Measurements from ENCODE around the gene AFG1L. TPM values are rescaled to one million over a fixed set of nuclear protein-coding genes. Genes with fewer than 3 reads are reported as not detected.

Gene AFG1L
- total and polyA plus RNA-seq, 2 experiments from 2014 or later, result 4.1 to 8.7 TPM

DNA sequence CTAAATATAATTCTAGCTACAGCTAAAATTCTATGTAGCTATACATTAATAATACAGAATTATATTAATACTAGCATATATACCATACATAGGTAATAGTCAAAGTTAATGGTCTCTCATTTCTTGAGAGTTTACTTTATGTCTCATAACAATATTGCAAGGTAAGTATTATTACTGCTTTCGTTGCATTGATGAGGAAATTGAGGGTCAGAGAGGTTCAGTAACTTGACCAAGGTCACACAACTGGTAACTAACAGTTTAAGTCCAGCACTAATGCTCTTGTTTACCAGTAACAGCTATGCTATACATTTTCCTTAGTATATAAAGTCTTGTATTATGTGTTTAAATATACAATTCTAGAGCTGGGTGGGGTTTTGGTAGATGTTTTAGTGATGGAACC, 67.6 kb downstream of the AFG1L start (continued):
- TF ChIP-seq JUNB (IDR thresholded peaks at IDR 0.05; ENCODE audit: unreplicated experiment) (no peak), NANOG (IDR thresholded peaks at IDR 0.05; ENCODE audit: borderline replicate concordance) (no peak), ZNF114 (CRISPR knock-in tag; IDR thresholded peaks at IDR 0.05) (no peak), STAT1 (IDR thresholded peaks at IDR 0.05; ENCODE audit: unreplicated experiment) (no peak)
- TF ChIP-seq, protein P1, sequence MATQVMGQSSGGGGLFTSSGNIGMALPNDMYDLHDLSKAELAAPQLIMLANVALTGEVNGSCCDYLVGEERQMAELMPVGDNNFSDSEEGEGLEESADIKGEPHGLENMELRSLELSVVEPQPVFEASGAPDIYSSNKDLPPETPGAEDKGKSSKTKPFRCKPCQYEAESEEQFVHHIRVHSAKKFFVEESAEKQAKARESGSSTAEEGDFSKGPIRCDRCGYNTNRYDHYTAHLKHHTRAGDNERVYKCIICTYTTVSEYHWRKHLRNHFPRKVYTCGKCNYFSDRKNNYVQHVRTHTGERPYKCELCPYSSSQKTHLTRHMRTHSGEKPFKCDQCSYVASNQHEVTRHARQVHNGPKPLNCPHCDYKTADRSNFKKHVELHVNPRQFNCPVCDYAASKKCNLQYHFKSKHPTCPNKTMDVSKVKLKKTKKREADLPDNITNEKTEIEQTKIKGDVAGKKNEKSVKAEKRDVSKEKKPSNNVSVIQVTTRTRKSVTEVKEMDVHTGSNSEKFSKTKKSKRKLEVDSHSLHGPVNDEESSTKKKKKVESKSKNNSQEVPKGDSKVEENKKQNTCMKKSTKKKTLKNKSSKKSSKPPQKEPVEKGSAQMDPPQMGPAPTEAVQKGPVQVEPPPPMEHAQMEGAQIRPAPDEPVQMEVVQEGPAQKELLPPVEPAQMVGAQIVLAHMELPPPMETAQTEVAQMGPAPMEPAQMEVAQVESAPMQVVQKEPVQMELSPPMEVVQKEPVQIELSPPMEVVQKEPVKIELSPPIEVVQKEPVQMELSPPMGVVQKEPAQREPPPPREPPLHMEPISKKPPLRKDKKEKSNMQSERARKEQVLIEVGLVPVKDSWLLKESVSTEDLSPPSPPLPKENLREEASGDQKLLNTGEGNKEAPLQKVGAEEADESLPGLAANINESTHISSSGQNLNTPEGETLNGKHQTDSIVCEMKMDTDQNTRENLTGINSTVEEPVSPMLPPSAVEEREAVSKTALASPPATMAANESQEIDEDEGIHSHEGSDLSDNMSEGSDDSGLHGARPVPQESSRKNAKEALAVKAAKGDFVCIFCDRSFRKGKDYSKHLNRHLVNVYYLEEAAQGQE (IDR thresholded peaks at IDR 0.05; ENCODE audit: unreplicated experiment), result no peak

DNA sequence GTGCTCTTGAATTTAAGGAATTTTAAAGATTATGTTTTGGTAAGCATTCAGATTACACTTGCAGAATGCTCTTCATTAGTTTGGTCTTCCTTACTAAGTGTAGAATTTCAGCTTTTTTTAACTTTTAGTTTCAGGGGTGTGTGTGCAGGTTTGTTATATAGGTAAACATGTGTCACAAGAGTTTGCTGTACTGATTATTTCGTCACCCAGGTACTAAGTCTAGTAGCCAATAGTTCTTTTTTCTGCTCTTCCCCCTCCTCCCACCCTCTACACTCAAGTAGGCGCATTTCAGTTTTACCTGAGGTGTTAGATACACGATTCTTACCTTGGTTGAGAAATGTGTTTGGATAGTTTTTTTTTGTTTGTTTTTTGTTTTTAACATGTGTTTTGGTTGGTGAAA, 68.3 kb downstream of the AFG1L start:
- no peak for TF ChIP-seq CREB1 (CRISPR knock-in tag; IDR thresholded peaks at IDR 0.05; ENCODE audit: low read depth)
- TF ChIP-seq STAT1 (IDR thresholded peaks at IDR 0.05; ENCODE audit: unreplicated experiment), result no peak
- TF ChIP-seq ZNF114 (CRISPR knock-in tag; IDR thresholded peaks at IDR 0.05), result no peak
- TF ChIP-seq, protein P1 (IDR thresholded peaks at IDR 0.05; ENCODE audit: unreplicated experiment), result no peak
- no peak for TF ChIP-seq POLR2AphosphoS5 (IDR thresholded peaks at IDR 0.05; ENCODE audit: low read depth)
- no peaks in the 10 kb centered on the region for H3K79me2 ChIP-seq (replicated peaks; ENCODE audit: insufficient read depth)
- Mint-ChIP-seq H3K4me3 (no peak overlapping the region), H3K9me3 (no peaks in the 10 kb centered on the region), H3K27ac (0 out of 2 replicates have a peak overlapping the region, but pooled peaks have one; percentile 25), H3K27me3 (ENCODE audit: insufficient read depth, low read depth, poor library complexity) (no peaks in the 10 kb centered on the region), H3K4me1 (peaks cover 10% of the 10 kb centered on the region; the same call in 2 of the 3 replicates), H3K36me3 (ENCODE audit: low read depth) (no peaks in the 10 kb centered on the region)
- no peaks in the 10 kb centered on the region for H4K20me1 ChIP-seq (replicated peaks; ENCODE audit: insufficient read depth)
- H3K9me2 ChIP-seq (ENCODE audit: insufficient read depth), result no peaks in the 10 kb centered on the region
- H3K36me3 ChIP-seq (ENCODE audit: insufficient read depth), result no peaks in the 10 kb centered on the region
- no peak overlapping the region for H3K27ac ChIP-seq (ENCODE audit: low read depth)
- no peak for DNase-seq (ENCODE audit: low spot score)
- H3F3A ChIP-seq (replicated peaks; ENCODE audit: low read depth), result no peaks in the 10 kb centered on the region
- no peak for ATAC-seq
- no peak overlapping the region for H3K4me2 ChIP-seq
- no peaks in the 10 kb centered on the region for H3K27me3 ChIP-seq (ENCODE audit: insufficient read depth)
- no peak overlapping the region for H3K4me3 ChIP-seq
- no peak overlapping the region for H2AFZ ChIP-seq
- H3K4me1 ChIP-seq (ENCODE audit: insufficient read depth), result 0 out of 2 replicates have a peak, but pooled peaks cover 4% of the 10 kb centered on the region

Measured in GM23338 (cell line).